Measurements from ENCODE around the gene CLHC1. TPM values are rescaled to one million over a fixed set of nuclear protein-coding genes. Genes with fewer than 3 reads are reported as not detected.

The CLHC1 gene
- total and polyA plus RNA-seq, 2 of the 8 experiments (the other 6 are each of a cell fraction or from before 2014, with no cell fraction given) = 2.6 to 10.8 TPM

- FAIRE-seq = no peak
- no peak for TF ChIP-seq HDAC6 (IDR thresholded peaks at IDR 0.05; ENCODE audit: low read depth, low read length)
- TF ChIP-seq SIRT6 (IDR thresholded peaks at IDR 0.05; ENCODE audit: low read length) = no peak
- TF ChIP-seq KDM1A (IDR thresholded peaks at IDR 0.05; ENCODE audit: borderline replicate concordance, low read length) = no peak
- no peak for TF ChIP-seq EZH2 (IDR thresholded peaks at IDR 0.05; ENCODE audit: low read depth, low read length, severe bottlenecking)
- no peak for TF ChIP-seq RBBP5 (IDR thresholded peaks at IDR 0.05; ENCODE audit: borderline replicate concordance, low read depth, low read length)
- no peak for TF ChIP-seq POLR2A (IDR thresholded peaks at IDR 0.05; ENCODE audit: control extremely low read depth in 1 of 2, low read depth in 2 of 2, low read length in 2 of 2)
- TF ChIP-seq JUND (IDR thresholded peaks at IDR 0.05; ENCODE audit: low read length) = no peak
- no peak for TF ChIP-seq GABPA (IDR thresholded peaks at IDR 0.05; ENCODE audit: borderline replicate concordance, insufficient read depth, low read length)
- TF ChIP-seq NRF1 (IDR thresholded peaks at IDR 0.05; ENCODE audit: low read depth, low read length) = no peak
- no peak for TF ChIP-seq EGR1 (IDR thresholded peaks at IDR 0.05; ENCODE audit: borderline replicate concordance, low read depth, low read length)
- TF ChIP-seq BRCA1 (IDR thresholded peaks at IDR 0.05; ENCODE audit: low read depth, low read length) = no peak
- TF ChIP-seq SAP30 (IDR thresholded peaks at IDR 0.05; ENCODE audit: insufficient read depth, insufficient replicate concordance, low read length) = no peak
- no peak for TF ChIP-seq CTCF (IDR thresholded peaks at IDR 0.05; ENCODE audit: control extremely low read depth in 1 of 3, insufficient read depth in 1 of 3, low read depth in 1 of 3, low read length in 3 of 3)
Measured at GRCh38 chr2:55242617-55243016, 10.5 kb upstream of the CLHC1 start.

More at GRCh38 chr2:55242617-55243016, 10.5 kb upstream of the CLHC1 start:
- POLR2A ChIA-PET (ENCODE audit: partially characterized antibody) = no interaction called here
- H3K56ac ChIP-seq (replicated peaks; ENCODE audit: insufficient read length, low read depth, low read length) = no peak overlapping the region
- no peaks in the 10 kb centered on the region for H3K9me3 ChIP-seq (ENCODE audit: insufficient read depth in 2 of 2, low read depth in 1 of 2, low read length in 1 of 2)
- no peak for DNase-seq (ENCODE audit: low read depth in 1 of 2, low spot score in 2 of 2)
- H4K20me1 ChIP-seq (replicated peaks in 1 of 2; ENCODE audit: control insufficient read depth in 1 of 2, insufficient read depth in 2 of 2, low read length in 2 of 2) = peaks cover 0 to 2% of the 10 kb centered on the region in 2 experiments
- H2BK12ac ChIP-seq (ENCODE audit: low read depth, low read length) = no peak overlapping the region
- no peak overlapping the region for H2BK120ac ChIP-seq (replicated peaks; ENCODE audit: low read depth, low read length)
- CTCF ChIA-PET (ENCODE audit: partially characterized antibody) = no interaction called here
- H3K14ac ChIP-seq (ENCODE audit: insufficient read length) = no peak overlapping the region
- no peaks in the 10 kb centered on the region for H3K27me3 ChIP-seq (replicated peaks in 1 of 4; ENCODE audit: control insufficient read depth in 3 of 4, extremely low read depth in 1 of 4, insufficient read depth in 3 of 4, low read length in 3 of 4)
- no peak overlapping the region for H2BK5ac ChIP-seq (ENCODE audit: low read depth, low read length)
- no peaks in the 10 kb centered on the region for H3K79me2 ChIP-seq (ENCODE audit: control insufficient read depth in 1 of 2, insufficient read depth in 2 of 2, low read length in 2 of 2)
- no peaks in the 10 kb centered on the region for H3K4me1 ChIP-seq (replicated peaks in 1 of 4; ENCODE audit: control insufficient read depth in 3 of 4, insufficient read depth in 4 of 4, low read length in 3 of 4)
- no peak overlapping the region for H2BK20ac ChIP-seq (ENCODE audit: low read length)
- no peak overlapping the region for H2BK15ac ChIP-seq (ENCODE audit: low read length)
- no peak overlapping the region for H3K23ac ChIP-seq (ENCODE audit: insufficient read length)
- H3K36me3 ChIP-seq (ENCODE audit: control insufficient read depth in 2 of 4, insufficient read depth in 4 of 4, low read length in 3 of 4) = peaks cover 0 to 52% (median 8%) of the 10 kb centered on the region in 4 experiments; a peak in 4 of 8 replicates
- H3K4me2 ChIP-seq (ENCODE audit: insufficient read depth in 1 of 2, low read depth in 2 of 2, low read length in 2 of 2) = no peak overlapping the region
- H4K91ac ChIP-seq (replicated peaks; ENCODE audit: insufficient read length, low read length) = no peak overlapping the region
- no peak overlapping the region for H3K9ac ChIP-seq (replicated peaks in 1 of 4; ENCODE audit: extremely low read depth in 1 of 4, low read depth in 3 of 4, low read length in 3 of 4)
- no peak overlapping the region for H3K4ac ChIP-seq (replicated peaks; ENCODE audit: insufficient read length, low read depth, low read length)
- no peaks in the 10 kb centered on the region for H3K23me2 ChIP-seq (ENCODE audit: low read depth, low read length)
- H4K8ac ChIP-seq (ENCODE audit: extremely low read depth, insufficient read depth, low read length) = no peak overlapping the region
- no peak overlapping the region for H3K18ac ChIP-seq (ENCODE audit: extremely low read depth, low read length)
- no peak overlapping the region for H4K5ac ChIP-seq (ENCODE audit: insufficient read length, low read depth, low read length)
- H2AK5ac ChIP-seq (ENCODE audit: low read depth, low read length) = no peak overlapping the region
- H3K4me3 ChIP-seq (ENCODE audit: extremely low read depth in 1 of 4, insufficient read depth in 2 of 4, low read depth in 3 of 4, low read length in 4 of 4) = no peak overlapping the region
- 88% methylated on average over 1 of the region's 1 CpG; no CpG with 5 or more reads in 1 of the 2 experiments for WGBS, 2 experiments (ENCODE audit: extremely low coverage in 1 of 2, insufficient coverage in 1 of 2, insufficient read length in 1 of 2, insufficient replicate concordance in 2 of 2, low coverage in 1 of 2, low lambda C conversion rate in 2 of 2, missing lambda C conversion rate in 1 of 2)
- H3K27ac ChIP-seq (ENCODE audit: low read depth, low read length) = no peak overlapping the region
- H2AFZ ChIP-seq (ENCODE audit: low read length) = no peak overlapping the region
- H3K79me1 ChIP-seq (ENCODE audit: low read depth, low read length) = no peaks in the 10 kb centered on the region
